WERI-Rb-1 (cell line): Measurements from ENCODE around the gene OASL.

Experiments
- DNase-seq: peaks from one replicate; pipeline ENCODE4 v3.0.0-alpha.2; 2020
- H3K27ac ChIP-seq: fragments of 250-450 bp; sonication (Bioruptor Pico); 2 replicates; pipeline ENCODE4 v1.5.1; 2020; ENCODE audit warnings: mild to moderate bottlenecking, moderate library complexity
- H3K27me3 ChIP-seq: fragments of 250-450 bp; sonication (Bioruptor Pico); 2 replicates; pipeline ENCODE4 v1.5.1; 2021; ENCODE audit warnings: mild to moderate bottlenecking, low read depth, moderate library complexity; ENCODE audit not compliant: insufficient read depth, severe bottlenecking
- H3K36me3 ChIP-seq: fragments of 250-450 bp; sonication (Bioruptor Pico); 2 replicates; pipeline ENCODE4 v1.5.1; 2020; ENCODE audit warnings: mild to moderate bottlenecking, moderate library complexity
- H3K4me3 ChIP-seq: 2 replicates; pipeline ENCODE4 v1.5.1; 2011; ENCODE audit warnings: low read depth, mild to moderate bottlenecking, control low read depth, low read length
- H3K9me3 ChIP-seq: fragments of 250-450 bp; sonication (Bioruptor Pico); 2 replicates; pipeline ENCODE4 v1.5.1; 2021; ENCODE audit warnings: mild to moderate bottlenecking, moderate library complexity; ENCODE audit not compliant: severe bottlenecking
- TF ChIP-seq, protein P1 (sequence below): IDR thresholded peaks from 2 replicates; pipeline ENCODE4 v1.5.1; 2011; ENCODE audit warnings: low read depth, mild to moderate bottlenecking, control low read depth, inconsistent platforms, low read length

Gene OASL

GRCh38 chr12:121060149-121061001, 21.3 kb upstream of the OASL start:
- H3K27ac ChIP-seq: no peak overlapping the region
- peak; percentile 18 for DNase-seq
- TF ChIP-seq, protein P1, sequence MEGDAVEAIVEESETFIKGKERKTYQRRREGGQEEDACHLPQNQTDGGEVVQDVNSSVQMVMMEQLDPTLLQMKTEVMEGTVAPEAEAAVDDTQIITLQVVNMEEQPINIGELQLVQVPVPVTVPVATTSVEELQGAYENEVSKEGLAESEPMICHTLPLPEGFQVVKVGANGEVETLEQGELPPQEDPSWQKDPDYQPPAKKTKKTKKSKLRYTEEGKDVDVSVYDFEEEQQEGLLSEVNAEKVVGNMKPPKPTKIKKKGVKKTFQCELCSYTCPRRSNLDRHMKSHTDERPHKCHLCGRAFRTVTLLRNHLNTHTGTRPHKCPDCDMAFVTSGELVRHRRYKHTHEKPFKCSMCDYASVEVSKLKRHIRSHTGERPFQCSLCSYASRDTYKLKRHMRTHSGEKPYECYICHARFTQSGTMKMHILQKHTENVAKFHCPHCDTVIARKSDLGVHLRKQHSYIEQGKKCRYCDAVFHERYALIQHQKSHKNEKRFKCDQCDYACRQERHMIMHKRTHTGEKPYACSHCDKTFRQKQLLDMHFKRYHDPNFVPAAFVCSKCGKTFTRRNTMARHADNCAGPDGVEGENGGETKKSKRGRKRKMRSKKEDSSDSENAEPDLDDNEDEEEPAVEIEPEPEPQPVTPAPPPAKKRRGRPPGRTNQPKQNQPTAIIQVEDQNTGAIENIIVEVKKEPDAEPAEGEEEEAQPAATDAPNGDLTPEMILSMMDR: 0 out of 2 replicates have a peak, but pooled peaks have one; percentile 21
- H3K36me3 ChIP-seq: no peaks in the 10 kb centered on the region
- H3K4me3 ChIP-seq: no peak overlapping the region
- H3K9me3 ChIP-seq: no peaks in the 10 kb centered on the region
- peaks cover 21% of the 10 kb centered on the region for H3K27me3 ChIP-seq

GRCh38 chr12:121059031-121059898, 20.2 kb upstream of the OASL start:
- no peak overlapping the region for H3K27ac ChIP-seq
- H3K9me3 ChIP-seq: no peaks in the 10 kb centered on the region
- H3K4me3 ChIP-seq: no peak overlapping the region
- peaks cover 25% of the 10 kb centered on the region for H3K27me3 ChIP-seq
- TF ChIP-seq, protein P1: no peak
- DNase-seq: no peak
- H3K36me3 ChIP-seq: no peaks in the 10 kb centered on the region

DNA sequence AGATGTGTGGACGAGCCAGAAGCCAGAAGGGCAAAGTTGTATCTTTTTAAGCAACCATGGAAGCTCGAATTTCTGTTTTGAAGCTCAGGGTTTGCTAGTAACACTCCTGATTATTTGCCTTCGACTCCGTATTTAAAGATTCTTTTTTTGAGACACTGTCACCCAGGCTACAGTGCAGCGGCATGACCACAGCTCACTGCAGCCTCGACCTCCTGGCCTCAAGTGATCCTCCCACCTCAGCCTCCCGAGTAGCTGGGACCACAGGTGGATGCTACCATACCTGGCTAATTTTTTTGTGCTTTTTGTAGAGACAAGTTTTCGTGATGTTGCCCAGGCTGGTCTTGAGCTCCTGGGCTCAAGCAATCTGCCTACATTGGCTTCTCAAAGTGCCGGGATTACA, 18.7 kb upstream of the OASL start:
- no peak for DNase-seq
- Histone ChIP-seq H3K27me3 (peaks cover 37% of the 10 kb centered on the region), H3K9me3 (no peaks in the 10 kb centered on the region), H3K36me3 (no peaks in the 10 kb centered on the region), H3K4me3 (no peak overlapping the region), H3K27ac (no peak overlapping the region)
- TF ChIP-seq, protein P1: no peak

DNA sequence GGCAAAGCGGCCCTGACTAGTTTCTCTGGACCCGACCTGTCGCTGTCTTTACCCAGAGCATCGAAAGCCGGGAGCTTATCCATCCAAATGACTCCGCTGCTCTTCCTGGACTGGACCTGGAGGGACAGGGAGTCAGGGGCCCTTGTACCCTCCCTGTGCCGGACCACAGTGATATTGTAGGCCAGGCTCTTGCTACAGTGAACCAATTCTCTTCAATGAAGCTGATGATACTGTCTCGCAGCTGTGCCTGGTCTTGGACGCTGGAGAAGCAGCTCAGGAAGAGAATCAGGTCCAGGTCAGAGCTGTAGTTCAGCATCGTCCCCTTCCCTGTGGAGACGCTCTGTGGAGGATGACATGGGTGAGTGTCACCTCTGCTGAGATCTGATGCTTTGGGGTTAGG, 14.7 kb upstream of the OASL start:
- H3K36me3 ChIP-seq: no peaks in the 10 kb centered on the region
- TF ChIP-seq, protein P1: no peak
- no peak overlapping the region for H3K4me3 ChIP-seq
- peaks cover 29% of the 10 kb centered on the region for H3K27me3 ChIP-seq
- H3K27ac ChIP-seq: no peak overlapping the region
- H3K9me3 ChIP-seq: no peaks in the 10 kb centered on the region
- no peak for DNase-seq

- Histone ChIP-seq H3K27ac (no peak overlapping the region), H3K9me3 (no peaks in the 10 kb centered on the region), H3K36me3 (no peaks in the 10 kb centered on the region), H3K4me3 (no peak overlapping the region), H3K27me3 (peaks cover 26% of the 10 kb centered on the region)
- DNase-seq: no peak
- TF ChIP-seq, protein P1: no peak
Measured at GRCh38 chr12:121050725-121051124, 11.7 kb upstream of the OASL start.
